Omental fat pad (tissue), 4 donors: Measurements from ENCODE around the gene HAVCR1. TPM values are rescaled to one million over a fixed set of nuclear protein-coding genes. Genes with fewer than 3 reads are reported as not detected.

Source experiments
- ATAC-seq: fragments of 150-250 bp; one replicate; pipeline ENCODE4 v1.9.1; 2016; ENCODE audit warnings: mild to moderate bottlenecking, moderate library complexity; ENCODE audit not compliant: low FRiP score
- DNase-seq: peaks from one replicate; pipeline ENCODE4 v3.0.0-alpha.2; 2019; ENCODE audit warnings: low spot score
- total RNA-seq, 4 donors: library from RNA; depleted of rRNA; stranded (reverse); fragments of >200 nt; gene quantifications; one replicate each; pipeline ENCODE4 v1.1.0, GENCODE V29; 2016
- TF ChIP-seq, protein P1 (sequence below), 3 donors: fragments of 450-650 bp; IDR thresholded peaks; one replicate each; pipeline ENCODE4 v1.5.1; 2016 to 2017; ENCODE audit warnings: antibody characterized with exemption in 3 of 3, mild to moderate bottlenecking in 3 of 3, moderate library complexity in 2 of 3

Gene HAVCR1
- total RNA-seq, 4 donors from 2014 or later: 0.19 to 2.2 (median 1.1) TPM; not detected in 1

- TF ChIP-seq, protein P1, sequence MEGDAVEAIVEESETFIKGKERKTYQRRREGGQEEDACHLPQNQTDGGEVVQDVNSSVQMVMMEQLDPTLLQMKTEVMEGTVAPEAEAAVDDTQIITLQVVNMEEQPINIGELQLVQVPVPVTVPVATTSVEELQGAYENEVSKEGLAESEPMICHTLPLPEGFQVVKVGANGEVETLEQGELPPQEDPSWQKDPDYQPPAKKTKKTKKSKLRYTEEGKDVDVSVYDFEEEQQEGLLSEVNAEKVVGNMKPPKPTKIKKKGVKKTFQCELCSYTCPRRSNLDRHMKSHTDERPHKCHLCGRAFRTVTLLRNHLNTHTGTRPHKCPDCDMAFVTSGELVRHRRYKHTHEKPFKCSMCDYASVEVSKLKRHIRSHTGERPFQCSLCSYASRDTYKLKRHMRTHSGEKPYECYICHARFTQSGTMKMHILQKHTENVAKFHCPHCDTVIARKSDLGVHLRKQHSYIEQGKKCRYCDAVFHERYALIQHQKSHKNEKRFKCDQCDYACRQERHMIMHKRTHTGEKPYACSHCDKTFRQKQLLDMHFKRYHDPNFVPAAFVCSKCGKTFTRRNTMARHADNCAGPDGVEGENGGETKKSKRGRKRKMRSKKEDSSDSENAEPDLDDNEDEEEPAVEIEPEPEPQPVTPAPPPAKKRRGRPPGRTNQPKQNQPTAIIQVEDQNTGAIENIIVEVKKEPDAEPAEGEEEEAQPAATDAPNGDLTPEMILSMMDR (IDR thresholded peaks at IDR 0.05): no peak
- DNase-seq (no peak), ATAC-seq (no peak)
Measured at GRCh38 chr5:156984064-156984463, 74.9 kb downstream of the HAVCR1 start.

DNA sequence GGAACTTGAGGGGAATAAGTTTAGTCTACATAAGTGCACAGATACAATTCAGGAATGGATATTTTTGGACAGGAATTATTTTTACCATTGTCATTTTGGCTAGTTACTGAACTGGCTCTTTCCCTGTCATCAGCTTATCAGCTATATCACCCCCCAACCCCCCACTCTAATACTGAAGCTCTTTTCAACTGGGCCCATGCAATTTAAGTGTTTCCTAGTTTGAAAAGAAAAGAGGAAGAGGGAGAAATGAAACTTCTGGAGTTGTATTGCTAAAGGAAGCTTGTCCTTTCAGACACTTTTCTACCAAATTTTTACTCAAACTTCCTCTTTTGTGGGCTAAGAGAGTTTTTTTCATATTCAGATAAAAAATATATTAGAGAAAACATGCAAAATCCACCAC, 77.4 kb downstream of the HAVCR1 start:
- no peak for ATAC-seq
- no peak for DNase-seq
- TF ChIP-seq, protein P1 (IDR thresholded peaks at IDR 0.05): no peak

Other genes starting within 250 kb of the HAVCR1 start
- gene PPP1R2B, start 208.8 kb downstream of the HAVCR1 start, total RNA-seq: not detected
- gene TIMD4, start 95.9 kb downstream of the HAVCR1 start, total RNA-seq: 1 to 10 TPM in 3 of 4 donors, under 1 TPM in 1; 0.96 to 6.0 (median 1.2) TPM
- 10 to 100 TPM; 11.7 to 84.9 (median 17.1) TPM for gene HAVCR2, start 49.9 kb upstream of the HAVCR1 start, total RNA-seq
- gene MED7, start 83.7 kb upstream of the HAVCR1 start, total RNA-seq: 10 to 100 TPM in 1 of 4 donors, 1 to 10 TPM in 3; 7.1 to 14.5 (median 8.6) TPM
- not detected for gene GARIN3, start 107.1 kb upstream of the HAVCR1 start, total RNA-seq
- 10 to 100 TPM in 1 of 4 donors, 1 to 10 TPM in 3; 2.0 to 17.2 (median 5.3) TPM for gene ITK, start 121.7 kb upstream of the HAVCR1 start, total RNA-seq
- gene CYFIP2, start 207.0 kb upstream of the HAVCR1 start, total RNA-seq: 10 to 100 TPM; 12.7 to 25.5 (median 15.8) TPM